PC-9 (cell line): ENCODE data around the gene TAP2. TPM values are rescaled to one million over a fixed set of nuclear protein-coding genes. Genes with fewer than 3 reads are reported as not detected.

Source experiments
- BruUV-seq: library from RNA; stranded (reverse); fragments of 400-500 nt; replicated peaks from 2 replicates; lab custom pipeline; 2021; lab: Mats Ljungman, UMichigan
- CTCF ChIA-PET: fragments of 300-600 bp; sonication (Branson Sonifier 250); formaldehyde crosslinking; loops from one replicate; lab custom pipeline; 2022; ENCODE audit warnings: antibody characterized with exemption; lab: Charles Lee
- POLR2A ChIA-PET: fragments of 300-600 bp; sonication (Branson Sonifier 250); formaldehyde crosslinking; loops from one replicate; lab custom pipeline; 2022; ENCODE audit warnings: antibody characterized with exemption; ENCODE audit not compliant: unreplicated experiment; lab: Charles Lee
- DNase-seq, 2 experiments: peaks; one replicate each; pipeline versions ENCODE4 v3.0.0 to v3.0.0-alpha.2; 2015 to 2022; ENCODE audit warnings: mixed read lengths in 1 of 2
- H2AFZ ChIP-seq: fragments of 200-600 bp; sonication (generic); 2 replicates; pipeline ENCODE4 v1.8.1; 2017; ENCODE audit warnings: antibody characterized with exemption
- H3F3A ChIP-seq: fragments of 200-600 bp; sonication (generic); 2 replicates; pipeline ENCODE4 v1.8.1; 2017; ENCODE audit warnings: antibody characterized with exemption, mild to moderate bottlenecking, low read depth; ENCODE audit not compliant: insufficient read depth
- H3K27ac ChIP-seq: fragments of 200-600 bp; sonication (generic); 2 replicates; pipeline ENCODE4 v1.6.1; 2016; ENCODE audit warnings: mixed run types
- H3K27me3 ChIP-seq: fragments of 200-600 bp; sonication (generic); 2 replicates; pipeline ENCODE4 v1.6.1; 2016; ENCODE audit warnings: low read depth, mixed run types; ENCODE audit not compliant: insufficient read depth
- H3K36me3 ChIP-seq: fragments of 200-600 bp; sonication (generic); 2 replicates; pipeline ENCODE4 v1.6.1; 2016; ENCODE audit warnings: low read depth, mixed run types
- H3K4me1 ChIP-seq: fragments of 200-600 bp; sonication (generic); replicated peaks from 2 replicates; pipeline ENCODE4 v1.6.1; 2016; ENCODE audit warnings: mixed run types; ENCODE audit not compliant: insufficient read depth
- H3K4me2 ChIP-seq: fragments of 200-600 bp; sonication (generic); 2 replicates; pipeline ENCODE4 v1.6.1; 2017; ENCODE audit warnings: mixed run types
- H3K4me3 ChIP-seq: fragments of 200-600 bp; sonication (generic); 2 replicates; pipeline ENCODE4 v1.6.1; 2016; ENCODE audit warnings: mixed run types
- H3K79me2 ChIP-seq: fragments of 200-600 bp; sonication (generic); 2 replicates; pipeline ENCODE4 v1.6.1; 2017; ENCODE audit warnings: low read depth, mixed run types
- H3K9me2 ChIP-seq: fragments of 200-600 bp; sonication (generic); 2 replicates; pipeline ENCODE4 v1.8.1; 2017; ENCODE audit warnings: mild to moderate bottlenecking; ENCODE audit not compliant: insufficient read depth
- H3K9me3 ChIP-seq: fragments of 200-600 bp; sonication (generic); 2 replicates; pipeline ENCODE4 v1.8.1; 2016; ENCODE audit warnings: low read depth; ENCODE audit not compliant: insufficient read depth
- H4K20me1 ChIP-seq: fragments of 200-600 bp; sonication (generic); 2 replicates; pipeline ENCODE4 v1.8.1; 2017; ENCODE audit not compliant: insufficient read depth
- CTCF ChIP-seq: fragments of 200-600 bp; sonication (generic); conservative IDR thresholded peaks from 2 replicates; pipeline ENCODE4 v1.6.1; 2017; ENCODE audit warnings: mixed run types, antibody characterized with exemption, mild to moderate bottlenecking, moderate library complexity
- EZH2 ChIP-seq: fragments of 200-600 bp; sonication (generic); IDR thresholded peaks from 2 replicates; pipeline ENCODE4 v1.8.0; 2017; ENCODE audit warnings: antibody characterized with exemption, low read depth
- intact Hi-C: fragments of 100-400 bp; cut with micrococcal nuclease; formaldehyde crosslinking; loops from one replicate; pipeline ENCODE4 v1.10.0; 2022; ENCODE audit not compliant: unreplicated experiment
- total RNA-seq: library from RNA; stranded (reverse); gene quantifications from 2 replicates; pipeline ENCODE4 v1.2.3, GENCODE V29; 2021

TAP2 gene
- total RNA-seq, 1 experiment from 2014 or later = 70.6 TPM

GRCh38 chr6:32840604-32841246, 2.2 kb upstream of the TAP2 start:
- BruUV-seq = no TSS peak
- Histone ChIP-seq H3K27ac (no peak overlapping the region), H3F3A (0 out of 2 replicates have a peak, but pooled peaks cover 9% of the 10 kb centered on the region), H2AFZ (no peak overlapping the region), H3K9me3 (no peaks in the 10 kb centered on the region), H3K36me3 (no peaks in the 10 kb centered on the region), H4K20me1 (no peaks in the 10 kb centered on the region), H3K4me2 (no peak overlapping the region), H3K4me1 (peaks cover 14% of the 10 kb centered on the region), H3K79me2 (no peaks in the 10 kb centered on the region), H3K27me3 (no peaks in the 10 kb centered on the region), H3K9me2 (no peaks in the 10 kb centered on the region), H3K4me3 (no peak overlapping the region)
- intact Hi-C loops = loop anchor here (10.0 kb wide), 1 partner anchor 864 kb away; no protein-coding TSS in a partner anchor
- CTCF ChIA-PET = interaction anchor here (1.0 kb wide), 1 partner anchor 13 kb away, joined by 4 read pairs; the partner anchor contains the start of genes PSMB9 and TAP1
- TF ChIP-seq CTCF = no peak
- no peak for DNase-seq
- POLR2A ChIA-PET = no interaction called here

- no peak for TF ChIP-seq CTCF
- TF ChIP-seq EZH2 = no peak
- Histone ChIP-seq H4K20me1 (no peaks in the 10 kb centered on the region), H3K27me3 (no peaks in the 10 kb centered on the region), H2AFZ (no peak overlapping the region), H3K4me3 (no peak overlapping the region), H3K79me2 (no peaks in the 10 kb centered on the region), H3K9me3 (no peaks in the 10 kb centered on the region), H3K4me1 (peaks cover 14% of the 10 kb centered on the region), H3K4me2 (no peak overlapping the region), H3F3A (0 out of 2 replicates have a peak, but pooled peaks cover 9% of the 10 kb centered on the region), H3K36me3 (no peaks in the 10 kb centered on the region), H3K9me2 (no peaks in the 10 kb centered on the region), H3K27ac (no peak overlapping the region)
- DNase-seq = no peak
- ChIA-PET POLR2A (interaction anchor here (0.6 kb wide), 1 partner anchor 66 kb away, joined by 3 read pairs; no protein-coding TSS in a partner anchor), CTCF (interaction anchor here (0.5 to 2.7 kb wide), 9 partner anchors 11 to 333 kb away, joined by 3 to 49 read pairs (median 5); partner anchors contain the start of genes PSMB9 and TAP1)
- BruUV-seq = no TSS peak
- intact Hi-C loops = loop anchor here (2.0 kb wide), 1 partner anchor 145 kb away; no protein-coding TSS in a partner anchor
These were observed 817 bp upstream of the TAP2 start for GRCh38 chr6:32839356-32839755.

- TF ChIP-seq EZH2 (no peak), CTCF (no peak)
- POLR2A ChIA-PET = interaction anchor here (0.6 kb wide), 1 partner anchor 73 kb away, joined by 3 read pairs; no protein-coding TSS in a partner anchor
- Histone ChIP-seq H2AFZ (peak overlapping the region; percentile 89), H4K20me1 (no peaks in the 10 kb centered on the region), H3K9me3 (no peaks in the 10 kb centered on the region), H3F3A (0 out of 2 replicates have a peak, but pooled peaks cover 9% of the 10 kb centered on the region), H3K9me2 (no peaks in the 10 kb centered on the region), H3K36me3 (no peaks in the 10 kb centered on the region), H3K4me1 (peaks cover 9% of the 10 kb centered on the region), H3K4me3 (peak overlapping the region; percentile 68), H3K79me2 (no peaks in the 10 kb centered on the region), H3K27ac (0 out of 2 replicates have a peak overlapping the region, but pooled peaks have one; percentile 21), H3K27me3 (no peaks in the 10 kb centered on the region), H3K4me2 (peak overlapping the region; percentile 95)
- no TSS peak for BruUV-seq
- CTCF ChIA-PET = interaction anchor here (0.5 to 2.7 kb wide), 12 partner anchors 10 to 871 kb away, joined by 3 to 49 read pairs (median 9); partner anchors contain the start of genes PSMB9 and TAP1
- intact Hi-C loops = loop anchor here (1.0 to 2.0 kb wide), 6 partner anchors 16 to 412 kb away; partner anchors contain the start of gene TAP1
- DNase-seq = peak; percentile 20 to 51
These were observed 857 bp downstream of the TAP2 start for GRCh38 chr6:32837651-32838113.
